Ectodermal cell (in vitro differentiated cells): ENCODE data around the gene TGFB1I1.
"Not testable (repeated sequence)": the region's sequence is repeated elsewhere in the genome, so short reads cannot be mapped to it uniquely, and the experiment has no call there.

ENCODE experiments used
- H3K27ac ChIP-seq: 2 replicates; pipeline ENCODE4 v1.7.0; 2013; ENCODE audit warnings: mild to moderate bottlenecking, low read depth, low read length; ENCODE audit not compliant: insufficient read depth, poor library complexity, severe bottlenecking
- H3K27me3 ChIP-seq: 2 replicates; pipeline ENCODE4 v1.7.0; 2013; ENCODE audit warnings: mild to moderate bottlenecking, low read length; ENCODE audit not compliant: insufficient read depth, control insufficient read depth, poor library complexity, severe bottlenecking
- H3K36me3 ChIP-seq: one replicate; pipeline ENCODE4 v1.7.0; 2013; ENCODE audit warnings: low read length; ENCODE audit not compliant: control insufficient read depth, insufficient read depth
- H3K4me1 ChIP-seq: one replicate; pipeline ENCODE4 v1.7.0; 2013; ENCODE audit warnings: low read length; ENCODE audit not compliant: control insufficient read depth, insufficient read depth
- H3K4me3 ChIP-seq: 2 replicates; pipeline ENCODE4 v1.7.0; 2013; ENCODE audit warnings: low read depth, low read length, control low read depth; ENCODE audit not compliant: insufficient read depth
- H3K9me3 ChIP-seq: 2 replicates; pipeline ENCODE4 v1.7.0; 2013; ENCODE audit warnings: mild to moderate bottlenecking, low read length, moderate library complexity; ENCODE audit not compliant: control insufficient read depth
- WGBS, 2 experiments: methylation state at CpG; one replicate each; pipeline ENCODE4 v1.1.7; 2013; ENCODE audit warnings: missing lambda C conversion rate in 2 of 2; 5-methylcytosine and 5-hydroxymethylcytosine counted together

TGFB1I1 gene

GRCh38 chr16:31513126-31513525 is 41.2 kb downstream of the TGFB1I1 start:
- Histone ChIP-seq H3K27ac (no peak overlapping the region), H3K9me3 (no peaks in the 10 kb centered on the region), H3K4me3 (no peak overlapping the region), H3K36me3 (no peaks in the 10 kb centered on the region), H3K4me1 (no peaks in the 10 kb centered on the region), H3K27me3 (no peaks in the 10 kb centered on the region)
- whole genome bisulfite sequencing, 2 experiments: 58 to 61% methylated on average over 6 of the region's 6 CpGs

- no peak overlapping the region for H3K27ac ChIP-seq
- no peak overlapping the region for H3K4me3 ChIP-seq
- no peaks in the 10 kb centered on the region for H3K4me1 ChIP-seq
- no peaks in the 10 kb centered on the region for H3K9me3 ChIP-seq
- no peaks in the 10 kb centered on the region for H3K27me3 ChIP-seq
- no peaks in the 10 kb centered on the region for H3K36me3 ChIP-seq
These were observed 41.9 kb downstream of the TGFB1I1 start for GRCh38 chr16:31513884-31514283.

- no peaks in the 10 kb centered on the region for H3K27me3 ChIP-seq
- H3K9me3 ChIP-seq: no peaks in the 10 kb centered on the region
- H3K4me1 ChIP-seq: no peaks in the 10 kb centered on the region
- H3K4me3 ChIP-seq: no peak overlapping the region
- H3K27ac ChIP-seq: no peak overlapping the region
- no peaks in the 10 kb centered on the region for H3K36me3 ChIP-seq
- WGBS, 2 experiments: 79 to 91% methylated on average over 2 to 3 of the region's 4 CpGs
These were observed 45.9 kb downstream of the TGFB1I1 start for GRCh38 chr16:31517800-31518402.

- no peaks in the 10 kb centered on the region for H3K4me1 ChIP-seq
These were observed 47.9 kb downstream of the TGFB1I1 start for GRCh38 chr16:31519759-31520431.

GRCh38 chr16:31521368-31521767 is 49.4 kb downstream of the TGFB1I1 start:
- no peaks in the 10 kb centered on the region for H3K27me3 ChIP-seq

More at GRCh38 chr16:31519759-31520431, 47.9 kb downstream of the TGFB1I1 start:
- 76 to 81% methylated on average over 2 of the region's 2 CpGs for WGBS, 2 experiments
- Histone ChIP-seq H3K27ac (no peak overlapping the region), H3K4me3 (no peak overlapping the region), H3K27me3 (no peaks in the 10 kb centered on the region), H3K9me3 (no peaks in the 10 kb centered on the region), H3K36me3 (no peaks in the 10 kb centered on the region)

GRCh38 chr16:31522071-31522470 is 50.1 kb downstream of the TGFB1I1 start:
- H3K9me3 ChIP-seq: no peaks in the 10 kb centered on the region
- no peak overlapping the region for H3K27ac ChIP-seq
- H3K27me3 ChIP-seq: no peaks in the 10 kb centered on the region
- H3K4me1 ChIP-seq: no peaks in the 10 kb centered on the region
- WGBS, 2 experiments: 91 to 93% methylated on average over 6 of the region's 6 CpGs
- no peak overlapping the region for H3K4me3 ChIP-seq
- no peaks in the 10 kb centered on the region for H3K36me3 ChIP-seq

More at GRCh38 chr16:31521368-31521767, 49.4 kb downstream of the TGFB1I1 start:
- Histone ChIP-seq H3K36me3 (no peaks in the 10 kb centered on the region), H3K27ac (no peak overlapping the region), H3K4me1 (no peaks in the 10 kb centered on the region), H3K9me3 (no peaks in the 10 kb centered on the region), H3K4me3 (no peak overlapping the region)
- 47 to 59% methylated on average over 2 to 3 of the region's 3 CpGs for WGBS, 2 experiments

- H3K27ac ChIP-seq, H3K4me3 ChIP-seq, H3K36me3 ChIP-seq, H3K9me3 ChIP-seq, H3K4me1 ChIP-seq: not testable (repeated sequence)
- 75 to 80% methylated on average over 1 of the region's 6 CpGs for WGBS, 2 experiments
- peaks cover 13% of the 10 kb centered on the region for H3K27me3 ChIP-seq
These were observed 51.8 kb downstream of the TGFB1I1 start for GRCh38 chr16:31523768-31524167.

GRCh38 chr16:31525113-31525512 is 53.2 kb downstream of the TGFB1I1 start:
- H3K4me1 ChIP-seq: peaks cover 10% of the 10 kb centered on the region
- H3K9me3 ChIP-seq: no peaks in the 10 kb centered on the region
- H3K27ac ChIP-seq: no peak overlapping the region
- WGBS, 2 experiments: 80 to 94% methylated on average over 3 of the region's 3 CpGs
- peaks cover 26% of the 10 kb centered on the region for H3K27me3 ChIP-seq
- H3K36me3 ChIP-seq: no peaks in the 10 kb centered on the region
- no peak overlapping the region for H3K4me3 ChIP-seq
